HG03457 (cell line): ENCODE results near the gene KAT8.
A peak's percentile ranks its signal among the peaks of the same experiment; 100 is the strongest.

ENCODE experiments used
- ATAC-seq: cut with Tn5 transposase; IDR thresholded peaks from one replicate; pipeline ENCODE4 v1.9.1; 2021; ENCODE audit warnings: moderate number of reproducible peaks; ENCODE audit not compliant: unreplicated experiment

KAT8 gene

DNA sequence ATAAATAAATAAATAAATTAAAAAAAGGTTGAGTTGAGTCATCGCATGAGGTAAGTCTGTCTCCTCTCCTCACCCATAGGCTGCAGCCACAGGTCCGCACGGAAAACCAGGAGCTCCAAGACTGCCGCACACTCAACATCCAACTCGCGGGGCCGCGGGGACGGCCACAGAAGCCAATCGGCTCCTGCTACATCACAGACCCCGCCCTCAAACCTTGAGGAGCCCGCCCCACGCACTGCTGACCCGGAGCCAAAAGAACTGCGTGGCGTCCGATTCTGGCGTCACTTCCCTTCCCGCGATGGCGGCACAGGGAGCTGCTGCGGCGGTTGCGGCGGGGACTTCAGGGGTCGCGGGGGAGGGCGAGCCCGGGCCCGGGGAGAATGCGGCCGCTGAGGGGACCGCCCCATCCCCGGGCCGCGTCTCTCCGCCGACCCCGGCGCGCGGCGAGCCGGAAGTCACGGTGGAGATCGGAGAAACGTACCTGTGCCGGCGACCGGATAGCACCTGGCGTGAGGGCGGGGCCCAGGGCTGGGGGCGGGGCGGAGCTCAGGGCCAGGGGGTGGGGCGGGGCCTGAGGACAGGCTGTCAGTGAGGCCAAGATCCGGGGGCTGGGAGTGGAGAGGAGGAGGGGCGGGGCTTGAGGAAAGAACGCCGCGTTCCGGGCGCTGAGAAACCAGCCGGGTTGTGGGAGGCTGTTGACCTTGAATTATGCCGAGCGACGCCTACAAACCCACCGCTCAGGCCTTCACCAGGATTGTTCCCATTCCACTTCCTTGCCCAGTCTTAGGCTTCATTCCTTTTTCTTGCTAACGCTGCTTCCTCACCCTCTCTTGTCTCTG lies at the start of gene KAT8:
KAT8 (plus strand) TSS at position 281 of the 839 bp plus-strand sequence; CDS start at position 299, 18 bp downstream.
- ATAC-seq, result peak; percentile 68

DNA sequence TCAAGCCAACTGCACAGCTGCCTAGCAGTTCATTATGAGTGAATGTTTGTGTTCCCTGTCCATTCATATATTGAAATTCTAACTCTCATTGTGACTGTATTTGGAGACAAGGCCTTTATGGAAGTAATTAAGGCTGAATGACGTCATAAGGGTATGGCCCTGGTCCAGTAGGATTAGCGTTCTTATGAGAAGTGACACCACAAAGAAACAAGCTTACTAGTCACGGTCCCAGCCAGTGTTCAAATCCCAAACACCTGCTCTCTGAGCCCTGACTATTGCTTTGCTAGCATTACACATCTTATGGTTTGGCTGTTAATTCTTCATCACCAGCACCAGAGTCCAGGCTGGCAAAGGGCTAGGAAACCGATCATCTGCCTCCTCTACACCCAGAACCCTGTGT lies 45.6 kb upstream of the KAT8 start:
- no peak for ATAC-seq

DNA sequence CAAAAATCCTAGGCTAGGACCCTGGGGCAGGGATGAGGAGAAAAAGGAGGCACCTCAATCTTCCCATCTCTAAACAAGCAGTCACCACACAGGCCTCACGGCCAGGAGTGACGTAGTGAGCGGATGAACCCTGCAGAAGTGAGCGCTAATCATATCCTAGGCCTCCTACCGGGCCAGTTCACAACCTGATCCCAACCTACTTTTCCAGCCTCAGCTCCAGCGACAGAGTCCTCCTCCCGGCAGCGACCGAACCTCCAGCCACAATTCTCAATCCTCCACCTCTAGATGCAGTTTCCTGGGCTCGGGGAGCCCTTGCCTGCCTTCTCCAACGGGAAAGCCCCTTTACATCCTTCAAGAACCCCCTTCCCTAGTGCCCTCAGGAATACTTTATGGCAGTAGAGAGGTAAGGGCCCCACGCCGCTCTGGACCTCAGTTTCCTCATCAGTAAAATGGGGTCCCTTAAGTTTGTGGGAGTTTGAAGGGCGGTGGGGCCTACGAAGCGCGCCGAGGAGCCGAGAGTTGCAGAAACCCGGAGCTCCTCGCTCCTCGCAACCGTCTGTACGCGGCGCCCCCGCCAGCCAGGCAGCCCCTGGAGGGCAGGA lies 44.8 kb upstream of the KAT8 start:
- no peak for ATAC-seq

DNA sequence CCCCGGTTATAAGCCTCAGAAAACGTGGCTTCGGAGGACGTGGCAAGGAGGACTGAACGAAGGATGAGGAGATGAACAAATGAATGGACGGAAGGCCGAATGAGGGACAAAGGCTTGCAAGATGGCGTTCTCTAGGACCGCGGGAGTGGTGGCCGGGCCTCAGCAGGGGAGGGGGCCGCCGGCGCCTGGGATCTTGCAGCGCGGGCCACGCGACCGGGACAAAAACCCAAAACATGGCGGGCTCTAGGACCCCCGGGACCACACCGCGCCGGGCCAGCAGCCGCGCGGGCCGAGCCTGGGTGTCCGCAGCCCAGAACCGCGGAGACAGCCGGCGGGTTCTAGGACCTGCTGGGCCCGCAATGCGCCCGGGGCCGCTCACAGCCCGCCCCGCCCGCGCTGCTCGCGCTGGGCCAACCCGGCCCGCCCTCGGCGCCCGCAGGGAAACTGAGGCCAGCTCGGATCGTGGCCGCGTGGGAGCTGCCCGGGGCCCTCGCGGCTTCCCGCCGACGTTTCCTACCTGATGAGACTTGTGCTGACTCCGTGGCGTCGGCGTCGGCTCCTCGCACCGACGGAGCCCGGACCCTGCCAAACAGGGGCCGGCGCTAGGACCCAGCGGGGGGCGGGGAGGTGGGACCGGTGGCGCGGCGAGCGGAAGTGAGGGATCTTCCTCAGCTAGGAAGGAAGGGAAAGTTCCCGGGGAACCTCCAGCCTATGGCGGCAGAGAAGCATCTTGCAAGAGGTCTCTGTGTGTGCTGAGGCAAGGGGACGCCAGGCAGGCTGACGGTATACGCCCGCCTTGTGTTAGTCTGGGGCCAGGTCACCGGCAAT lies 44.1 kb upstream of the KAT8 start:
- ATAC-seq, result peak; percentile 52

- peak; percentile 64 for ATAC-seq
Observed at GRCh38 chr16:31073970-31074813, 43.3 kb upstream of the KAT8 start, which contains the start of the genes ZNF646 and ZNF668. Gene ZNF646, plus strand, starts transcription at chr16:31074422. Its CDS starts 1,903 bp downstream, at chr16:31076325. Gene ZNF668, minus strand, starts transcription at chr16:31074240. Its CDS starts 9,781 bp downstream, at chr16:31064459.

- no peak for ATAC-seq
Observed at GRCh38 chr16:31074814-31075183, 42.7 kb upstream of the KAT8 start.

- ATAC-seq, result no peak
Observed at GRCh38 chr16:31076319-31076718, 41.1 kb upstream of the KAT8 start.

DNA sequence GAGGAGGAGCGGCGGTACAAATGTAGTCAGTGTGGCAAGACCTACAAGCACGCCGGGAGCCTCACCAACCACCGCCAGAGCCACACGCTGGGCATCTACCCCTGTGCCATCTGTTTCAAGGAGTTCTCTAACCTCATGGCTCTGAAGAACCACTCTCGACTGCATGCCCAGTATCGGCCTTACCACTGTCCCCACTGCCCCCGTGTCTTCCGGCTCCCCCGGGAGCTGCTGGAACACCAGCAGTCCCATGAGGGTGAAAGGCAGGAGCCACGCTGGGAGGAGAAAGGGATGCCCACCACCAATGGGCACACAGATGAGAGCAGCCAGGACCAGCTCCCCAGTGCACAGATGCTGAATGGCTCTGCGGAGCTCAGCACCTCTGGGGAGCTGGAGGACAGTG lies 40.4 kb upstream of the KAT8 start:
- no peak for ATAC-seq

GRCh38 chr16:31077592-31078396 lies 39.7 kb upstream of the KAT8 start:
- ATAC-seq, result no peak

GRCh38 chr16:31078597-31079341 lies 38.7 kb upstream of the KAT8 start:
- no peak for ATAC-seq

GRCh38 chr16:31079342-31079944 lies 38.0 kb upstream of the KAT8 start:
- no peak for ATAC-seq

DNA sequence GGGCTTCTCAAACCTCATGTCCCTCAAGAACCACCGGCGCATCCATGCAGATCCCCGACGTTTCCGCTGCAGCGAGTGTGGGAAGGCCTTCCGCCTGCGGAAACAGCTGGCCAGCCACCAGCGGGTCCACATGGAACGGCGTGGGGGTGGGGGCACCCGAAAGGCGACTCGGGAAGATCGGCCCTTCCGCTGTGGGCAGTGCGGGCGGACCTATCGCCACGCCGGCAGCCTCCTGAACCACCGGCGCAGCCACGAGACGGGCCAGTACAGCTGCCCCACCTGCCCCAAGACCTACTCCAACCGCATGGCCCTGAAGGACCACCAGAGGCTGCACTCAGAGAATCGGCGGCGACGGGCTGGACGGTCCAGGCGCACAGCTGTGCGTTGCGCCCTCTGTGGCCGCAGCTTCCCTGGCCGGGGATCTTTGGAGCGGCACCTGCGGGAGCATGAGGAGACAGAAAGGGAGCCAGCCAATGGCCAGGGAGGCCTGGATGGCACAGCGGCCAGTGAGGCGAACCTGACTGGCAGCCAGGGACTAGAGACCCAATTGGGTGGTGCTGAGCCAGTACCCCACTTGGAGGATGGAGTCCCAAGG lies 37.3 kb upstream of the KAT8 start:
- ATAC-seq, result no peak

DNA sequence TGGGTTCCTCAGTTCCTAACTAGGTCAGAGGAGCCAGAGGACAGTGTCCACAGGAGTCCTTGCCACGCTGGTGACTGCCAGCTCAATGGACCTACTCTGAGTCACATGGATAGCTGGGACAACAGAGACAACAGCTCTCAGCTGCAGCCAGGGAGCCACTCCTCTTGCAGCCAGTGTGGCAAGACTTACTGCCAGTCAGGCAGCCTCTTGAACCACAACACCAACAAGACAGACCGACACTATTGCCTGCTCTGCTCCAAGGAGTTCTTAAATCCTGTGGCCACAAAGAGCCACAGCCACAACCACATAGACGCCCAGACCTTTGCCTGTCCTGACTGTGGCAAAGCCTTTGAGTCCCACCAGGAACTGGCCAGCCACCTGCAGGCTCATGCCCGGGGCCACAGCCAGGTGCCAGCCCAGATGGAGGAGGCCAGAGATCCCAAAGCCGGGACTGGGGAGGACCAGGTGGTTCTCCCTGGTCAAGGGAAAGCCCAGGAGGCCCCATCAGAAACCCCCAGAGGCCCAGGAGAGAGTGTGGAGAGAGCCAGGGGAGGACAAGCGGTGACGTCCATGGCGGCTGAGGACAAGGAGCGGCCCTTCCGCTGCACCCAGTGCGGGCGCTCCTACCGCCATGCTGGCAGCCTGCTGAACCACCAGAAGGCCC lies 36.6 kb upstream of the KAT8 start:
- ATAC-seq, result no peak

DNA sequence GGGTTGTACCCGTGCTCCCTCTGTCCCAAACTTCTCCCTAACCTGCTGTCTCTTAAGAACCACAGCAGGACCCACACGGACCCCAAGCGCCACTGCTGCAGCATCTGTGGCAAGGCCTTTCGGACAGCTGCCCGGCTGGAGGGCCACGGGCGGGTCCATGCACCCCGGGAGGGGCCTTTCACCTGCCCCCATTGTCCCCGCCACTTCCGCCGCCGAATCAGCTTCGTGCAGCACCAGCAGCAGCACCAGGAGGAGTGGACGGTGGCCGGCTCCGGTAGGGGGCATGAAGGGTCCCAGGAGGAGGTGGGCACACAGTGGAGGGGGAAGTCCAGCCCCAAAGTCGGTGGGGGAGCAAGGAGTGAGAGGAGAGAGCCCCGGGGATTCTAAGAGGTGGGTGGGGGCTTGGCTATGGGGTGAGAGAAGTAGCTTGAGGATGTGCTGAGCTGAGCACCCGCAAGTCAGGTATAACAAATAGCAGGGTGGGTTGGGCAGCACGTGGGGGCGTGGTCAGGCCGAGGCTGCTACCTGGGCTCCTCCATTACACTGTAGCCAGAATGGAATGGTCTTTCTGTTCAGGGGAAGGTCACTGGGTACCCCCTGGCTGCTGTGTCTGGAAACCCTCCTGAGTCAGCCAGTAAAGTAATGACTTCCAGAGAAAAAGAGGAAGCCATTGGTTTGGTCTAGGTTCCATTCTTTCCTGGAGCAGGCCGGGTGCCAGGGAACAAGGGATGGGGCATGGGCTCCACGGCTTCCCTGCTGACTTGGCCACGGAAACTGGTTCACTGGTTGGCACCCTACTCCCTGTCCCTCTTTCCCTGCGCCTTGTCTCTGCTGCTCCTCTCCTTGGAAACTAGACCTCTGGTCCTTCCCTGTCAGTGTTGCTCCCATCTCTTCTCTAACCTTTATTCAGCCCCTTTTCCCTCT lies 35.8 kb upstream of the KAT8 start:
- ATAC-seq, result no peak

- no peak for ATAC-seq
Observed at GRCh38 chr16:31082368-31083045, 35.0 kb upstream of the KAT8 start.

GRCh38 chr16:31083081-31083480 lies 34.4 kb upstream of the KAT8 start:
- no peak for ATAC-seq
